ENCODE results near the gene TMEM100.

The TMEM100 gene

GRCh38 chr17:55717898-55718735 is 4.5 kb downstream of the TMEM100 start:
- peak; percentile 70 for DNase-seq

DNA sequence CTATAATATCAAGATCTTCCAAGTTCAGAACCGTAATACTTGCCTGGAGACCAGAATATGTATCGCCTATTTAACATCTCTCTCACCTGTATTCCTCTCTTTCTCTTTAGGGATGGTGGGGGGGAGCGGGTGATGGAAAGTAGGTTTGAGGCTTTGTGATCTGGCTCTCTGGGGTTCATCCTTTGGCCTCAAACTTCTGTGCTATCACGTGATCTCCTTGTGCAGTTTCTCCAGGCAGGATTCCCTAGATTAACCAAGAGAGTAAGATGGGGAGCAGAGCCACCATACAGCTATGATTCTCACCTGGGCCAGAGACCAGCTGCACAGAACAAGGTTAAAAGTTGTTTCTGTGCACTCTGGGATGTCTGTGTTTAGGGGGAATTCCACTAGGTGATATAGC is 5.2 kb downstream of the TMEM100 start:
- DNase-seq = no peak

- DNase-seq = no peak
Measured at GRCh38 chr17:55710829-55711496, 11.7 kb downstream of the TMEM100 start.

GRCh38 chr17:55710410-55710809 is 12.3 kb downstream of the TMEM100 start:
- no peak for DNase-seq

DNA sequence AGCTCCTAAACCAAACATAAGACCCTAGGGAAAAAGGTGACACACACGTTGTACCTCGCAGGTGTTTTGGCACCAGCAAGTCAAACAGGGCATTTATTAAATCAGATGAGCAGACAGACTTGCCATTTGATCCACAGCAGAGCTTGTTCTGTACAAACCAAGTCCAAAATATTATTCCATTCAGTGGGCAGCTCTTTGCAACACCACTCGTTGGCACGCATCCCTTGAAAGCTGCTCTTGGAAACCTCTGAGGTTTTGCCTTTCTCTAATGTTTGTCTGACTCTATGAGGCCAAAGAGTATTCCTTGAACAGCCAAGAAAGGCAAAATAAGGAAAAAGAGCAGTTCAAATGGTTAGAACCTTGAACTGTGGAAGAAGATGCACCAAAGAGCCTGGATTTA is 12.7 kb downstream of the TMEM100 start:
- DNase-seq = no peak

DNA sequence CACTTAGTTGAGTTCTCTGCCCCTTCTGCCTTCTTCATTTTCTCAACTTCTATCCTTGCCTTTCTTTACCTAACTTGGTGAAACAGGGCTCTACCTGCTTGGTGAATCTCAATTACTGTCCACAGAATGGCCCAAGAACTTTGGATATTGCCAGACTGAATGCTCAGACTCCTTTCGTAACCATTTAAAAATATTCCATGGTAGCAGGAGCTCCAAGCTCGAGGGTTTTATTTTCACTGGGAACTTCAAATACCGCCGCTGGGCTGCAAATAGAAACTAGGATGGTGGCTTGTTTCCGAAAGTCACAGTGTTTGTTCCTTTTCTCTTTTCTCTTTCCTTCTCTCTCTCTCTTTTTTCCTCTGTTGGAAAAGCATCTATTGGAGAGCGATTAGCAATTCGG is 13.2 kb downstream of the TMEM100 start:
- no peak for DNase-seq

DNA sequence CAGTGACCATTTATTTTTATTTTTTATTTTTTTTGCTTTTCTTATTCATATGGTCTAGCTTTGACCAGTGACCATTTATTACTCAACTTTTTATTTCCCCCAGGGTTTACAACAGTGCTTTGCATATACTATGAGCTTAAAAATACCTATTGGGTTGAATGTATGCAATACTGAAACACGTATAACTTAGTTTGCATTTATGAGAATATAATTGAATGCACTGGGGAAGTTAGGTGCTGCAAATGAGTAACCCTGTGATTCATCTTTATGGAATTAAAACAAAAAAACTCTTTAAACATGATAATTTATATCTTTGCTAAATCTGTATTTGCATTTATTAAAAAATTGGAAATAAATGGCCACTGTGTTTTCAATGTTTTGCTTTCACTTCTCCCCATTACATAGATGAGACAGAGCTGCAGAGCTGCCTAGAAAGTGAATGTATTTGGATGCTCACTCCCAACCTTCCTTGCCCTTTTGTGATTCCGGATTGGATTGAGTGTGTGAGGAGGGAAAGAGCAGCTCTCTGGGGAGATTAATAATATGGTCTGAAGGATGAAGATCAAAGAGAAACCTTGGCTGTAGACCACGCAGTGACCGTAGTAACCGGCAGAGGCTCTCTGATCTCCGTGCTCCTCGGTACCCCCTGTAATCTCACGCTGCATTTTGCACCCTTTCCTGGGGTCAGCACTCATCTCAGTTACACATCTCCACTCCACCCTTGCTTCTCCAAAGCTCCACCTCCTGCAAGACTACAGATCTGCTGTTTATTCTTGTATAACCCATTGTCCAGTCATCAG is 14.3 kb downstream of the TMEM100 start:
- DNase-seq = no peak

DNA sequence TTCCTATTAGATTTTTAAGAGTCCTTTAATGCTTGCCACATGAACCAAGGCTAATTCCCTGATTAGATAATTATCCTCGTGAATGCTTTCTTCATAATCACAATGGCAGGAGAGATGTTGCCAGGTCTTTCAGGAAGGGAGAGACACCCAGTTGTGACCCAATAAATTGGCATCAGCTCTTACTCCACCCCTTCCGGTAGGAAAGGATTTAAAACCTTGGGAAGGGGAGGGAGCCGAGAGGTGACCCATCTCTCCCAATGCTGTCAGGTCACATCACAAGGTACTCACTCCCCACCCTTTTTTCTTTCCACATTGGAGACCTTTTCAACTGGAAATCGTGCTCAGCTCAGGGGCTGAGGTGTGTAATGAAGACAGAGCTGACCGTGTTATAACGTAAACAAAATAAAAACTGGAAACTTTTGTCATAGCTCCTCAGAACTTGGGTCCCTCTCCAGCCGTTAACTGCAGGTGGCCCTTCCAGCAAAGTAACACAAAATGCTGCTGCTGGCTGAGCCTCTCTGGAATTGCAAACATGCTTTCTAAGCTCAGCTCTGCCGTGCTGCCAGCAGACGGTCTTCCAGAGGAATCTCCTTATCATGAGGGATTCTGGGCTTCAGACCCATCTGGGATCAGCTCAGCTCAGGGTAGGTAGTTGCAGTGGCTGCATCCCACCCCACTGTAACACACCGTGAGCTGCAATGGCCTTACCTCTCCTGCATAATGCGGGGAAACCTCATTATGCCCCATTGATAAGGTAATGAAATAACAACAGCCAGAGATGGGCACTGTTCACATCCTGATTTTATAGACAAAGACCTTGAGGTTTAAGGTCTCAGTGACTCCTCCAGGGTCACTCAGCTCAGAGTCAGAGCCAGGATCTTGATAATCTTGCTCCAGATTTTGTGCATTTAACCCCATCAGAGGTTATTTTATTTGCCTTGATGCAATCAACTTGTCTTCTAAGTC is 15.6 kb downstream of the TMEM100 start:
- no peak for DNase-seq

DNA sequence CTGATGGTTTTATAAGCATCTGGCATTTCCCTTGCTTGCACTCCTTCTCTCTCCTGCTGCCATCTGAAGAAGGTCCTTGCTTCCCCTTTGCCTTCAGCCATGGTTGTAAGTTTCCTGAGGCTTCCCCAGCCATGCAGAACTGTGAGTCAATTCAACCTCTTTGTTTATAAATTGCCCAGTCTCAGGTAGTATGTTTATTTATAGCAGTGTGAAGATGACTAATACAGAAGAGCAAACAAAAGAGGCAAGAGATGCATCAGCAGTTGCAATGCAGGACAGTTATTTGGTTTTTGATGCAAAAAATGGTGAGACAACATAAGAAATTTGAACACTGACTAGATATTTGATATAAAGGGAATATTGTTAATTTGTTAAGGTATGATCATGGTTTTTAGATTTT is 16.8 kb downstream of the TMEM100 start:
- no peak for DNase-seq

DNA sequence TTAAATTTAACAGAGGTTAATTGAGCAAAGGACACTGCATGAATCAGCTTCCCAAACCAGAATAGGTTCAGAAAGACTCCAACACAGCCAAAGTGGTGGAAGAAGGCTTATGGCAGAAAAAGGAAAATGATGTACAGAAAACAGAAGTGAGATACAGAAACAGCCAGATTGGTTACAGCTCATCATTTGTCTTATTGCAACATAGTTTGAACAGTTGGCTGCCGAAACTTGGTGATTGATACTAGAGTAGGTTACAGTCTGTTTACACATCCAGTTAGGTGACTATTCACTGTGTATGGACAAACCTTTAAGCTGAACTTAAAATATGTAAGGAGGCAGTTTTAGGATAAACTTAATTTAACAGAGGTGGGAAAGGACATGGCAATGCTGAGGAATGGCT is 18.3 kb downstream of the TMEM100 start:
- DNase-seq = no peak

GRCh38 chr17:55702150-55702549 is 20.5 kb downstream of the TMEM100 start:
- DNase-seq = no peak

- DNase-seq = no peak
Measured at GRCh38 chr17:55699181-55699860, 23.3 kb downstream of the TMEM100 start.

DNA sequence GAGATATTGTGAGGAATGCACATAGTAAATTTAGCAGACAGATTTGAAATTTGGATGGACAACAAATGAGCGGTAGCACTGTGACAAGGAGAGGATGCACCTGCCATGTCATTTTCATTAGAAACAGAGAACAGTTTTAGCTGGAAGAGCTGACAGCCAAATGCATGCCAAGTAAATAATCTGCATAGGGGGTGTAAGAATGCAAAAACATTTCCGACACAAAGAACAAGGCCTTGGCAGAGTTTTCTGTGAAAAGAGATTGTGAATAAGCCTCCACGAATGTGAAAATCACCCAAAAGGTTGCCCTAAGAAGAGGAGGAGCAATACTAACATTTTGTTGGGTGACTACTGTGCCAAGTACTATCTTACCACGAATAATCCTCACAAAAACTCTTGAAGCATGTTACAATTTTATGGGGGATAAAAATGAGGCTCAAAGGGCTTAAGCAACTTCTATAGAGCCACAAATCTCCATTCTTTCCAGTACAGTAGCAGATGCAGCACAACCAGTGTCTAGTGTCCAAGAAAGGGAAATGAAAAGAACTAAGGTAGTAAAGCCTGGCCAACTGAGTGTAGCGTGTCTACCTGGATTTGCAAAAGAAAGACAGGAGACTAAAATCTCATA is 28.3 kb downstream of the TMEM100 start:
- no peak for DNase-seq

- DNase-seq = no peak
Measured at GRCh38 chr17:55693254-55694216, 29.1 kb downstream of the TMEM100 start.

DNA sequence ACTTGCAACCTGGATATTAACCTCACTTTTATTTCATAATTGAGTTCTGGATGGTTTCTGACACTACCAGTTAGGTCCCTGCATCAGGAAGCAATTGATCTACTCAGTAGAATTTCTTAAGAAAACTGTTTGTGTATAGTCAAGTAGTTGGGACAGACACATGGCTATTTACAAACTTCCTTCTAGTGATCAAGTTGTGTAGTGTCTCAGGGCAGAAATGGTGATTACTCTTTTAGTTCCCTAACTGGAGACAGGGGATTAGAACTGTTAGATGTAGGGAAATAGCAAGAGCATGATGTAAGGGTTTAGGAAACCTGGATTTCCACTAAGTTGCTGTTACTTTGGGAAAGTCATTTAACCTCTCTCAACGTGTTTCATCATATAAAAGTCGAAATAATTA is 30.4 kb downstream of the TMEM100 start:
- DNase-seq = no peak

- DNase-seq = no peak
Measured at GRCh38 chr17:55691666-55692065, 31.0 kb downstream of the TMEM100 start.

DNA sequence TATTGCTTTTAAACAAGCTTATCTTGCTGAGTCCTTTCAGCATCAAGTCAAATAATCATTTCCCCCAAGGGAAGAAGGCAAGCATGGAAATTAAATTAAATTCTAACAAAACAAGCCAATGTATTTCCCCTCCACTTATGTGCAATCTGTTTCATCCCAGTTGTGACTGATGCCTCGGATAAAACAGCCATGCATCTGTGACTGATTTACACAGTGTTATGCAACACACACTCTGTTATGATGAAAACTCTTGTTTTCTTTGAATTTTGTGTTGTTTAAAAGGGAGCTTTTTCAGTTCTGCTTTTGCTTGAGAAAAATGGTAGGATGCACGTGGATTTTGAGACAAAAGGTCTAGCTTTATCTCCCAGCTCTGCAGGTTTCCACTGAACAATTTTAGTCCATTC is 32.6 kb downstream of the TMEM100 start:
- no peak for DNase-seq

DNA sequence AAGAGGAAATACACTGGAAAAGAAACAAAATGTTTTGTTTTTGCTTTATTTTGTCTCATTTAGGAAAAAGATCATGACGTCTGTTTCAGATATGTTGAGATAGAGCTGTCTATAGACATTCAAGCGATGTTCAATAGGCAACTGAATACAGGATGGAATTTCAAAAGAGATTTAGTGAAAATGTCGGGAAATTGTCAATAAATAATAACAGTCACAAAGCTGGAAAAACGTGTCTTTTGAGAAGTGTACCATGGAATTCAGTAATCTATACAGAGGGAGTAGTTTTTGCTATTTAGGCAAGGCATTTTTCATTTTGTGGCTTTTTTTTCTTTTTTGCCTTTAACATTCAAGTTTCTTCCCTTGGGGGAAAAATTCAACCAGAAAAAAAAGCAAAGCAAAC is 33.0 kb downstream of the TMEM100 start:
- no peak for DNase-seq

DNA sequence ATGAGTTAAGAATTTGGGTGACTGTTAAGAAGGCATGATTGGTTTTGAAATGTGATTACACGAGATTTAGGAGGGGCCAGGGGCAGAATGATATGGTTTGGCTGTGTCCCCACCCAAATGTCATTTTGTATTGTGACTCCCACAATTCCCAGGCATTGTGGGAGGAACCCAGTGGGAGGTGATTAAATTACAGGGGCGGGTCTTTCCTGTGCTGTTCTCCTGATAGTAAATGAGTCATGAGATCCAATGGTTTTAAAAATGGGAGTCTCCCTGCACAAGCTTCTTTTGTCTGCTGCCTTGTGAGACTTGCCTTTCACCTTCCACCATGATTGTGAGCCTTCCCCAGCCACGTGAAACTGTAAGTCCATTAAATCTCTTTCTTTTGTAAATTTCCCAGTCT is 34.6 kb downstream of the TMEM100 start:
- DNase-seq = no peak

GRCh38 chr17:55687037-55687436 is 35.6 kb downstream of the TMEM100 start:
- DNase-seq = no peak
